GM21526 (cell line): ENCODE measurements around the gene ZNF565.
A peak's percentile ranks its signal among the peaks of the same experiment; 100 is the strongest.
"Not testable (repeated sequence)": the region's sequence is repeated elsewhere in the genome, so short reads cannot be mapped to it uniquely, and the experiment has no call there.

Source experiments
- ATAC-seq: cut with Tn5 transposase; IDR thresholded peaks from one replicate; pipeline ENCODE4 v1.9.1; 2021; ENCODE audit warnings: moderate library complexity; ENCODE audit not compliant: unreplicated experiment, low FRiP score

Gene ZNF565

GRCh38 chr19:36214386-36215275 is at the start of gene ZNF565, which contains the start of gene ZNF146:
TSS of gene ZNF565 (minus strand) at chr19:36214665. CDS start at chr19:36201985, 12,680 bp downstream.
TSS of gene ZNF146 (plus strand) at chr19:36215106. CDS start at chr19:36236441, 21,335 bp downstream.
- ATAC-seq: peak; percentile 89

DNA sequence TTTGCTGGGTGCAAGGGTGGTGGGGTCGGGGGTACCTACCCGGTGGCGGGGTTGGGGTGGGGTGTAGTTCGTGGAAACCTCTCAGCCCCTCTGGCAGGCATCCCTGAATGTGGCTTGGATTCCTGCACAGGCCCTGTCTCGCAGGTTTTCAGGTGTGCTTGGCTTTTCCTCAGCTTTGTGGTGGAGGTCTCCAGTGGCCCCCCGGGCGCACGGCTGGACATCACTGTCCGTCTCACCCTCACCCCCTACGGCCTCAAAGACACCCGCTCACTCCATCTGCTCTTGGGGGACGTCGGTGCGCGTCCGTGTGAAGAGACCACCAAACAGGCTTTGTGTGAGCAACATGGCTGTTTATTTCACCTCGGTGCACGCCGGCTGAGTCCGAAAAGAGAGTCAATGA is 44.7 kb upstream of the ZNF565 start:
- no peak for ATAC-seq

- ATAC-seq: no peak
Measured at GRCh38 chr19:36258028-36258875, 43.8 kb upstream of the ZNF565 start.

DNA sequence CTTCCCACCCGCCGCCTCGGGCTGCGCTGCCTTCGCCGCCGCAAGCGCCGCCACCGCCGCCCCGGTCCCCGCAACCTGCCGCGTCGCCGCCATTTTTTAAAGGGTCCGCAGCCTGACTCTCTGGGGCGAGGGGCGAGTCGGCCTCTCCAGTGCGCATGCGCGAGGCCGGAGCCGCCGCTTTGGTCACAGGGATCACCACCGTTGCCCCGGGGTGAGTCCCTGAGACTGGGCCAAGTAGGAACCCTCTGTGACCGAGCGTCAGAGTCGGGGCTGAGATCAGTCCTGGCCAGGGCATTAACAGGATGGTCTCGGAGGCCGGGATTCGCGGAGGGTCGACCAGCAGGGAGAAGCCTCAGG is 43.0 kb upstream of the ZNF565 start:
- no peak for ATAC-seq

- ATAC-seq: no peak
Measured at GRCh38 chr19:36256853-36257519, 42.5 kb upstream of the ZNF565 start.

DNA sequence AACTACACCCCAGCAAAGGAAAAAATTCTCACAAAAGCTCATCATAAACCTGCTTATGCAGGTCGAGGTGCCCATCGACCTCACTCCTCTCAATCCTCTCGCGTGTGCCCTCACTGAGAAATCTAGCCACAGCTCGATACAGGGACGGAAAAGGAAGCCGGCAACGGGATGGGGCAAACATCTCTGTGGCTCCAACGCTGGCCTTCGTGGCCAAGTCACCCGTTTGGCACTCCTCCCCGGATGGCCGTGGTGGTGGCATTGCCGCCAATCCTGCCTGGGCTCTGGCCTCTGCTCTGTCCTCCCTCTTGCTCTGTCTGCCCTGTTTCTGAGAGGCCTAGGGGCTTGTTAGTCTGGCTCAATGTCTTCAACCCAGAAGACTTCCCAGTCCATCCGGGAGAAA is 41.6 kb upstream of the ZNF565 start:
- ATAC-seq: no peak

DNA sequence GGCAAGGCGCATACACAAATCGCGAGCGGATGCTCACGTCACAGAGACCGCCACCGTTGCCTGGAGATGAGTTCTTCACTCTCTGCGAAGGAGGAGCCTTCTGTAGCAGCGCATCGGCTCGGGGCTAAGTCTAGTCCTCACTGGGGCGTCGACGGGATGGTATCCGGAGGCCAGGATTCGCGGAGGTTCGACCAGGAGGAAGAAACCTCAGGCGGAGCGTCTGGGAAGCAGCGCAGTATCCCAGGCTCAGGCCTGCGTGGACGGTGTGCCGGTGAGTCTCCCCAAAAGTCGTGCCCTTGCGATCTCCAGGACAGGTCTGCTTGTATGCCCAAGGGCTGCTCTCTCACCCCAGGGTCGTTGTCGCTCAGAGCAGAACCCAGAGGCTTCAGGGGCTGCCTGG is 40.9 kb upstream of the ZNF565 start:
- no peak for ATAC-seq

- no peak for ATAC-seq
Measured at GRCh38 chr19:36254848-36255247, 40.4 kb upstream of the ZNF565 start.

GRCh38 chr19:36252047-36252446 is 37.6 kb upstream of the ZNF565 start:
- ATAC-seq: no peak

DNA sequence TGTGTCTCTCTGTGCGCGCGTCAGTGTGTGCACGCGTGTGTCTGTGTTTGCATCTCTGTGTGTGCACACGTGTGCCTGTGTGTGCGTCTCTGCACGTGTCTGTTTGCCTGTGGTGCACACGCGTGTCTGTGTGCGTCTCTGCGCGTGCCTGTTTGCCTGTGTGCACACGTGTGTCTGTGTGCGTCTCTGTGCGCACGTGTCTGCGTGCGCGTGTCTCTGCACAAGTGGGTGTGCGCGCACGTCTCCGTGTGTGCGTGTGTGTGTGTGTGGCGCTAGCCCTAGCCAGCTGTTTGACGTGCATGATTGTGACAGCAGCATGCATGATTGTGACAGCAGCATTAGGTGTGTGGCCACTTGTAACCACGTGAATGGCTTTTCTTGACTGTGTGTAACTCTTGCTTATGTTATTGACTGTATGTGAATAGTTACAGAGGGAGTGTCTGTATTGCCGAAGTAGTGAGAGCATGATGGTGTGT is 31.6 kb upstream of the ZNF565 start:
- ATAC-seq: no peak

GRCh38 chr19:36245210-36246005 is 30.9 kb upstream of the ZNF565 start:
- no peak for ATAC-seq

DNA sequence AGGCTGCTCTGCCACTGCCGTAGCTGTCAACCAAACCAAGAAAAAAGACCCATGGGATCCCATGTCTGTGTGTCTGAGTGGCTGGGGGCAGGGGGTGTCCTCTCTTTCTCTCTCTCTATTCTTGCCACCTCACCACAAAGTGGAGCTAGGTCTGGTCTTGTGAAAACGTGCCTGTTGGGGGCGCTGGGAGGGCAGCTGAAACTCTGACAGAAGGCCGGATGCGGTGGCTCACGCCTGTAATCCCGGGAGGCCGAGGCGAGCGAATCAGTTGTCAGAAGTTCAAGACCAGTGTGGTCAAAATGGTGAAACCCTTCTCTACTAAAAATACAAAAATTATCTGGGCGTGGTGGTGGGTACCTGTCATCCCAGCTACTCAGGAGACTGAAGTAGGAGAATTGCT is 29.6 kb upstream of the ZNF565 start:
- no peak for ATAC-seq

DNA sequence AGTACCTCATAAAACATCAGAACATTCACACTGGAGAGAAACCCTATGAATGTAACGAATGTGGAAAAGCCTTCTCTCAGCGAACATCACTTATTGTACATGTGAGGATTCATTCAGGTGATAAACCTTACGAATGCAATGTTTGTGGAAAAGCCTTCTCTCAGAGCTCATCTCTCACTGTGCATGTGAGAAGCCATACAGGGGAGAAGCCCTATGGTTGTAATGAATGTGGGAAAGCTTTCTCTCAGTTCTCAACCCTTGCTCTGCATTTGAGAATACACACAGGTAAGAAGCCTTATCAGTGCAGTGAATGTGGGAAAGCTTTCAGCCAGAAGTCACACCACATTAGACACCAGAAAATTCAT is 22.5 kb upstream of the ZNF565 start:
- no peak for ATAC-seq

DNA sequence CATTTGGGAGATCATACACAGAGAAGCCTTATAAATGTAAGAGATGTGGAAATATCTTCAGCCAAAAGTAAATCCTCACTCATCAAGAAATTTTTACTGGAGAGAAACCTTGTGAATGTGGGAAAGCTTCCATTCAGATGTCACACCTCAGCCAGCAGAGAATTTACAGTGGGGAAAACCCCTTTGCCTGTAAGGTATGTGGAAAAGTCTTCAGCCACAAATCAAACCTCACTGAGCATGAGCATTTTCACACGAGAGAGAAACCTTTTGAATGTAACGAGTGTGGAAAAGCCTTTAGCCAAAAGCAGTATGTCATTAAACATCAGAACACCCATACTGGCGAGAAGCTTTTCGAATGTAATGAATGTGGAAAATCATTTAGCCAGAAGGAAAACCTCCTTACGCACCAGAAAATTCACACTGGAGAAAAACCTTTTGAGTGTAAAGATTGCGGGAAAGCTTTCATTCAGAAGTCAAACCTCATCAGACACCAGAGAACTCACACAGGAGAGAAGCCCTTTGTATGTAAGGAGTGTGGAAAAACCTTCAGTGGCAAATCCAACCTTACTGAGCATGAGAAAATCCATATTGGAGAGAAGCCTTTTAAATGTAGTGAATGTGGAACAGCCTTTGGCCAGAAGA is 22.0 kb upstream of the ZNF565 start:
- ATAC-seq: no peak

GRCh38 chr19:36233626-36234025 is 19.2 kb upstream of the ZNF565 start:
- not testable (repeated sequence) for ATAC-seq

- no peak for ATAC-seq
Measured at GRCh38 chr19:36225219-36225892, 10.9 kb upstream of the ZNF565 start.

DNA sequence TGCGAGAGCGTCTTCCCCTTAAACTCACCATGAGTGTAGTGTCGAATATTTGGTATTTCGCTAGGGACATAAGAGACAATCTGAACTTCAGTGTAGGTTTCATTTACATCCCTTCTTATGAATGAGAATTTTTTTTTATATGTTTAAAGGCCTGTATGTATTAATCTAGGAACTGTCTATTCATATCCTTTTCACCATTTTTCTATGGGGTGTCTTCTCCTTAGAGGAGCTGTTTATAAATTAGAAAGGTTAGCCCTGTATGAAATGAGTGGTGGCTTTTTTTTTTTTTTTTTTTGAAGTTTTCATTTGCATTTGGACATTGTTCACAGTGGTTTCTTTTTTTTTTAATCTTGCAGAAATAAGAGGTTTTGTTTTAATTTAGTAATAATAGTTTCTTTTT is 8.0 kb upstream of the ZNF565 start:
- ATAC-seq: no peak

DNA sequence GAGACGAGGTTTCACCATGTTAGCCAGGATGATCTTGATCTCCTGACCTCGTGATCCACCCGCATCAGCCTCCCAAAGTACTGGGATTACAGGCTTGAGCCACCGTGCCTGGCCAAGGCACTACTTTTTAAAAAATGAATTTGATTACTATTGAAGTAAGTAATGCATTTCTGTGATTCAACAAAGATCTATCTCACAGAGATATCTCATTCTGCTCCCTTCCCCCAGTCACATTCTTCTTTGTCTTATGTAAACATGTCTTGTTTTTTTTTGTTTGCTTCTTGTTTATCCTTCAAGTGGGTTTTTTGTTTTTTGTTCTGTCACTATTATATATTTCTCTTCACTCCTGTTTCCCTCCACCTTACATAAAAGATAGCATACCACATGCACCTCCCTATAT is 7.0 kb upstream of the ZNF565 start:
- ATAC-seq: no peak
